ENCODE measurements around the gene ARHGEF3. TPM values are rescaled to one million over a fixed set of nuclear protein-coding genes. Genes with fewer than 3 reads are reported as not detected.

The ARHGEF3 gene
- total and polyA plus RNA-seq, 4 experiments from 2014 or later: 120 to 160 (median 126) TPM

DNA sequence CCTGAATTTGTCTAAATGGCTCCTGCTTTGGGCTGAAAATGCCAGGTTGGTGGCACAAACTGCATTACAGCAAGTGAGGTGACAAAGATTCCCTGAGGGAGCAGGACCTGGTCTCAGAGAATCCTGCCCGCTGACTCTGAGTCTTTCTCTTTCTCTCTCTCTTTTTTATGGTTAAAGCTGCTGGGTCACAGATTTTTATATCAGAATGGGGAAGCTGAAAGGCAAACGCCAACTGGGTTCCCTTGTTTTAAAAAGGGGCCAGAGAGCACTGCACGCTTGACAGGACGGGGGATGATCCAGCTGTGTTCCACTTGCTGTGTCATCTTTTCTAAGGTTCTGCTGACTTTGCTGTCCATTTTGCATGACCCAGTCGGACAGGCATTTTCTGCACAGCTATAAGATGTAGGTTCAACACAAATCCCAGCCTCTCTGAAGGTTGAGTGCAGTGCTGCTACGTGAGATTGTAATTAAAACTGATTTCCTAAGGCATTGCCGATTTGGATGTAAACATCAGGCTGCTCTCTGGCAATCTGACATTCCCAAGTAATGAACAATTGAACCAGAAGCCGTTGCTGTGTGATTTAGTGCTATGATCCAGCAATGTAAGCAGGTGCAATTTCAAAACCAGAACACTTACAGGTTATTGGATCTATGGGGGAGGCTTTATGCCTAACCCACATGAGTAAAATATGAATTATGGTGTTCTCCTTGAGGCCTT lies 25.8 kb downstream of the ARHGEF3 start:
- H3K9me3 ChIP-seq (ENCODE audit: control insufficient read depth in 1 of 2, low read length in 2 of 2): no peaks in the 10 kb centered on the region
- H3K27ac ChIP-seq (ENCODE audit: low read depth, low read length): no peak overlapping the region
- Mint-ChIP-seq H3K27ac (peak overlapping the region in 6 of 7 donors; percentile 2 to 85 (median 45)), H3K27me3 (no peaks in the 10 kb centered on the region), H3K4me3 (peak overlapping the region in 5 of 8 donors; percentile 16 to 46 (median 41)), H3K36me3 (peaks cover 58 to 61% of the 10 kb centered on the region in 2 donors), H3K9me3 (no peaks in the 10 kb centered on the region), H3K4me1 (peaks cover 60 to 97% (median 79%) of the 10 kb centered on the region in 4 donors)
- H3K4me1 ChIP-seq (ENCODE audit: insufficient read depth, low read length): peaks cover 75% of the 10 kb centered on the region
- no peak overlapping the region for H3K4me3 ChIP-seq (ENCODE audit: low read length in 2 of 2)
- no peaks in the 10 kb centered on the region for H3K27me3 ChIP-seq (ENCODE audit: insufficient read depth, low read length)
- CTCF ChIA-PET (ENCODE audit: partially characterized antibody): interaction anchor here (0.9 to 2.2 kb wide), 4 partner anchors 18 to 24 kb away, joined by 3 to 22 read pairs (median 4); partner anchors contain the start of gene ARHGEF3
- H3K36me3 ChIP-seq (ENCODE audit: insufficient read depth, low read length): peaks cover 33% of the 10 kb centered on the region
- intact Hi-C loops (cut with micrococcal nuclease): loop anchor here (1.0 kb wide), 1 partner anchor 7 kb away; no protein-coding TSS in a partner anchor
- POLR2A ChIA-PET (ENCODE audit: partially characterized antibody): interaction anchor here (0.8 to 1.6 kb wide), 3 partner anchors 15 to 23 kb away, joined by 3 to 8 read pairs (median 3); no protein-coding TSS in a partner anchor
- no peak for DNase-seq

DNA sequence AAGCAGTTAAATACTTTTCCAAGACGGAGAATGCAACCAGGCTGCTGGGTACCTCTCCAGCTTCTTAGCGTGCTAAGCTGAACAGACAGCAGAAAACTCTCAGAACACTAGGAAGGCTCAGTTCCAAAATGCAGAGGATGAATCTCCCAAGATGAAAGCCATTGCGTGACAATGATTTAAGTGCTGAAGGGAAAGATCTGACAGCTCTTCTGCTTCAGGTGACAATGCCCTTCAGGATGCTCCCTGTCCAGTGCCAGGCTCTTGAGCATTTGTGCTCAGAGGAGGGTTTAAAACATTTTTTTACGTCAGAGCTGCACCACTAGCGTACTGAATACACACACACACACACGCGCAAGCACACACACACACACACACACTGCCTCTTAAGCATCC lies 26.3 kb downstream of the ARHGEF3 start:
- DNase-seq: no peak
- H3K36me3 ChIP-seq (ENCODE audit: insufficient read depth, low read length): peaks cover 36% of the 10 kb centered on the region
- ChIA-PET POLR2A (ENCODE audit: partially characterized antibody) (interaction anchor here (0.8 to 1.6 kb wide), 3 partner anchors 15 to 24 kb away, joined by 3 to 8 read pairs (median 3); no protein-coding TSS in a partner anchor), CTCF (ENCODE audit: partially characterized antibody) (interaction anchor here (0.9 to 2.2 kb wide), 4 partner anchors 17 to 25 kb away, joined by 3 to 22 read pairs (median 4); partner anchors contain the start of gene ARHGEF3)
- peak overlapping the region in 6 of 7 donors; percentile 2 to 67 (median 59) for H3K27ac Mint-ChIP-seq
- H3K4me1 ChIP-seq (ENCODE audit: insufficient read depth, low read length): peaks cover 70% of the 10 kb centered on the region
- H3K9me3 Mint-ChIP-seq: no peaks in the 10 kb centered on the region
- H3K27me3 ChIP-seq (ENCODE audit: insufficient read depth, low read length): no peaks in the 10 kb centered on the region
- H3K4me3 Mint-ChIP-seq: peak overlapping the region in 4 of 8 donors; percentile 16 to 46 (median 41)
- peaks cover 53 to 65% of the 10 kb centered on the region in 2 donors for H3K36me3 Mint-ChIP-seq
- H3K4me3 ChIP-seq (ENCODE audit: low read length in 2 of 2): no peak overlapping the region
- intact Hi-C loops (cut with micrococcal nuclease): loop anchor here (1.0 kb wide), 1 partner anchor 8 kb away; no protein-coding TSS in a partner anchor
- H3K27me3 Mint-ChIP-seq: no peaks in the 10 kb centered on the region
- H3K27ac ChIP-seq (ENCODE audit: low read depth, low read length): no peak overlapping the region
- H3K4me1 Mint-ChIP-seq: peaks cover 55 to 92% (median 74%) of the 10 kb centered on the region in 4 donors
- no peaks in the 10 kb centered on the region for H3K9me3 ChIP-seq (ENCODE audit: control insufficient read depth in 1 of 2, low read length in 2 of 2)

DNA sequence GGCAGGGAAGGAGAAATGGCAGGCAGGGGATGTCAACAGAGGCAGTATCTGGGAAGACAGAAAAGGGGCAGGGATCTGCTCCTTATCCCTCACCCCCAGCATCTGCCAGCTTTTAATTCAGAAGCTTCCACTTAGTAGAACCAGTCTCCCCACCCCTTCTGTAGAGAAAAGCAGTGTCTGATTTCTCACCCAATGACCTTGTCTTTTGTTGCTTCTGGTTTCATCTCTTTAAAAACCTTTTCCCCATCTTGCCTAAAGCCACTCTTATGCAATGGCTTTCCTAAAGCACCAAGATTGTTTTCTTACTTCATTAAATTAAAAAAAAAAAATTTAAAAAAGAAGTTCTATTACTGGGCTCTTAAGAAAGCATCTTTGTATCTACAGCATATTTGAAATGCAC lies 27.8 kb downstream of the ARHGEF3 start:
- ChIA-PET CTCF (ENCODE audit: partially characterized antibody) (no interaction called here), POLR2A (ENCODE audit: partially characterized antibody) (interaction anchor here (0.7 kb wide), 1 partner anchor 13 kb away, joined by 3 read pairs; no protein-coding TSS in a partner anchor)
- Histone ChIP-seq H3K27ac (ENCODE audit: low read depth, low read length) (no peak overlapping the region), H3K27me3 (ENCODE audit: insufficient read depth, low read length) (no peaks in the 10 kb centered on the region), H3K36me3 (ENCODE audit: insufficient read depth, low read length) (peaks cover 47% of the 10 kb centered on the region), H3K4me1 (ENCODE audit: insufficient read depth, low read length) (peaks cover 66% of the 10 kb centered on the region), H3K4me3 (ENCODE audit: low read length in 2 of 2) (no peak overlapping the region), H3K9me3 (ENCODE audit: control insufficient read depth in 1 of 2, low read length in 2 of 2) (no peaks in the 10 kb centered on the region)
- Mint-ChIP-seq H3K36me3 (peaks cover 47 to 77% of the 10 kb centered on the region in 2 donors), H3K4me3 (peak overlapping the region in 3 of 8 donors; percentile 10 to 41 (median 31)), H3K27ac (peak overlapping the region in 6 of 7 donors; percentile 7 to 80 (median 69)), H3K4me1 (peaks cover 46 to 87% (median 67%) of the 10 kb centered on the region in 4 donors), H3K9me3 (no peaks in the 10 kb centered on the region), H3K27me3 (no peaks in the 10 kb centered on the region)
- DNase-seq: no peak
- intact Hi-C loops (cut with micrococcal nuclease): loop anchor here (2.0 kb wide), 1 partner anchor 17 kb away; no protein-coding TSS in a partner anchor

DNA sequence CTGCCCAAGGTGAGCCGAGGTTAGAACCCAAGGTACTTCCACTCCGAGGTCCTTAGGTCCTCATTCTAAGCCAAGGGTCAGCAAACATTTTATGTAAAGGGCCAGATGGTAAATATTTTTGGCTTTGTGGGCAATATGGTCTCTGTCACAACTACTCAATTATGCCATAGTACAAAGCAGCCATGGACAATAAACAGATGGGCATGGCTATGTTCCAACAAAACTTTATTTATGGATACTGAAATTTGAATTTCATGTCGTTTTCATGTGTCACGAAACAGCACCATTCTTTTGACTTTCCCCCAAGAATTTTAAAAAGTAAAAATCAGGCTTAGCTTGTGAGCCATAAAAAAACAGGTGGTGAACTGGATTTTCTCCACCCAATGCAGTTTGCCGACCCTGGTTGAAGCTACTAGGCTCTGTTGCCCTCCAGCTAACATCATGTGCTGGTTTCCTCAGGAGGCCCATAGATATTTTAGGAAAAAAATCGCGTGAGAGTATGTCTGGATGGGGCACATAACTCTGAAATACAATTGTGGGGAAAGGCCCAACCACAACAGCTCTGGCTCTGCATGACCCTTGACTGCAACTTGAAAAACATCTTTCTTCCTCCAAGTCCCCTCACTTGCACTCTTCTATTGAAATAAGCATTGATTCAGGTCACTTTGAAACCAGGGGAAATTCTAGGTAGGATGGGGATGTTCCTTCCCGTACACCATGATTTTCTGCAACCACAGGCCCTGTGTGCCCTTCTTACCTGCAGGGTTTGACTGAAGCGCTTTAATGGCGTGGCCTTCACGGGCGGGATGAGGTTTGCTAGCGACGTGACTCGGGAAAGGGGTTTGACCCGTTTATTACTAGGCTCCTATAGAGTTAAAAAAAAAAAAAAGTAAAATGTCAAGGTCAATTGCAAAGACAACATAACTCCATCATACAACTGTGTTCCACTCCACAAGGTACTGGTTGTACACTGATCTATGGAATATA lies 28.5 kb downstream of the ARHGEF3 start:
- H3K9me3 ChIP-seq (ENCODE audit: control insufficient read depth in 1 of 2, low read length in 2 of 2): no peaks in the 10 kb centered on the region
- H3K4me3 ChIP-seq (ENCODE audit: low read length in 2 of 2): no peak overlapping the region
- no peak overlapping the region for H3K27ac ChIP-seq (ENCODE audit: low read depth, low read length)
- POLR2A ChIA-PET (ENCODE audit: partially characterized antibody): interaction anchor here (0.7 to 5.8 kb wide), 2 partner anchors 9 to 13 kb away, joined by 3 to 25 read pairs; no protein-coding TSS in a partner anchor
- H3K36me3 ChIP-seq (ENCODE audit: insufficient read depth, low read length): peaks cover 45% of the 10 kb centered on the region
- peaks cover 48 to 87% (median 69%) of the 10 kb centered on the region in 4 donors for H3K4me1 Mint-ChIP-seq
- peaks cover 65% of the 10 kb centered on the region for H3K4me1 ChIP-seq (ENCODE audit: insufficient read depth, low read length)
- CTCF ChIA-PET (ENCODE audit: partially characterized antibody): interaction anchor here (7.0 kb wide), 1 partner anchor 26 kb away, joined by 28 read pairs; no protein-coding TSS in a partner anchor
- H3K27me3 ChIP-seq (ENCODE audit: insufficient read depth, low read length): no peaks in the 10 kb centered on the region
- intact Hi-C loops (cut with micrococcal nuclease): loop anchor here (2.0 kb wide), 1 partner anchor 18 kb away; no protein-coding TSS in a partner anchor
- no peaks in the 10 kb centered on the region for H3K27me3 Mint-ChIP-seq
- peaks cover 54 to 83% of the 10 kb centered on the region in 2 donors for H3K36me3 Mint-ChIP-seq
- H3K9me3 Mint-ChIP-seq: no peaks in the 10 kb centered on the region
- DNase-seq: no peak
- H3K4me3 Mint-ChIP-seq: peak overlapping the region in 2 of 8 donors; percentile 10 to 41
- peak overlapping the region; percentile 10 to 80 (median 67) for H3K27ac Mint-ChIP-seq

DNA sequence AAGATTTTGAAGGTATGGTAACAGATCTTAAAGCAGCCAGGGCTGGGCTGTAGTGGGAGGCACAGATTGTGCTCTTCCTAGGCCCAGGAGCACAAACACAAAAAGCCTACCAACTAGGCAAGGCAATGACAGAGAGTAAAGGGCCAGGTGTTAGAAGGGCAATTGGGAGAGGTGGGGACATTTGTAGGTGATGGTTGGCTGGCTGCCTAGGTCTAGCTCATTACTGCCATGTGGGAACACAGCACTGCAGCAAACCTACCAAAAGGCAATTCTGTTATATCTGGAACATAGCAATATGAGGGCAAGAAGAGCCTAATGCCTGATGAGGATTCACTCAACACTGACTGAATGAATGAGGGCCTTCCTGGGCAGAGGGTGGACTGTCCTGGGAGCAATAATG lies 30.4 kb downstream of the ARHGEF3 start:
- Histone ChIP-seq H3K27ac (ENCODE audit: low read depth, low read length) (no peak overlapping the region), H3K4me3 (ENCODE audit: low read length in 2 of 2) (no peak overlapping the region), H3K36me3 (ENCODE audit: insufficient read depth, low read length) (peaks cover 44% of the 10 kb centered on the region), H3K27me3 (ENCODE audit: insufficient read depth, low read length) (no peaks in the 10 kb centered on the region), H3K9me3 (ENCODE audit: control insufficient read depth in 1 of 2, low read length in 2 of 2) (no peaks in the 10 kb centered on the region), H3K4me1 (ENCODE audit: insufficient read depth, low read length) (peaks cover 54% of the 10 kb centered on the region)
- no peaks in the 10 kb centered on the region for H3K9me3 Mint-ChIP-seq
- ChIA-PET CTCF (ENCODE audit: partially characterized antibody) (interaction anchor here (1.6 to 7.0 kb wide), 2 partner anchors 11 to 28 kb away, joined by 6 to 28 read pairs; no protein-coding TSS in a partner anchor), POLR2A (ENCODE audit: partially characterized antibody) (interaction anchor here (5.8 kb wide), 1 partner anchor 11 kb away, joined by 25 read pairs; no protein-coding TSS in a partner anchor)
- H3K4me1 Mint-ChIP-seq: peaks cover 36 to 75% (median 57%) of the 10 kb centered on the region in 4 donors
- no peaks in the 10 kb centered on the region for H3K27me3 Mint-ChIP-seq
- peaks cover 51 to 75% of the 10 kb centered on the region in 2 donors for H3K36me3 Mint-ChIP-seq
- intact Hi-C loops (cut with micrococcal nuclease): no loop called here
- peak overlapping the region; percentile 29 to 83 (median 77) for H3K27ac Mint-ChIP-seq
- peak overlapping the region in 3 of 8 donors; percentile 26 to 43 (median 42) for H3K4me3 Mint-ChIP-seq
- no peak for DNase-seq

DNA sequence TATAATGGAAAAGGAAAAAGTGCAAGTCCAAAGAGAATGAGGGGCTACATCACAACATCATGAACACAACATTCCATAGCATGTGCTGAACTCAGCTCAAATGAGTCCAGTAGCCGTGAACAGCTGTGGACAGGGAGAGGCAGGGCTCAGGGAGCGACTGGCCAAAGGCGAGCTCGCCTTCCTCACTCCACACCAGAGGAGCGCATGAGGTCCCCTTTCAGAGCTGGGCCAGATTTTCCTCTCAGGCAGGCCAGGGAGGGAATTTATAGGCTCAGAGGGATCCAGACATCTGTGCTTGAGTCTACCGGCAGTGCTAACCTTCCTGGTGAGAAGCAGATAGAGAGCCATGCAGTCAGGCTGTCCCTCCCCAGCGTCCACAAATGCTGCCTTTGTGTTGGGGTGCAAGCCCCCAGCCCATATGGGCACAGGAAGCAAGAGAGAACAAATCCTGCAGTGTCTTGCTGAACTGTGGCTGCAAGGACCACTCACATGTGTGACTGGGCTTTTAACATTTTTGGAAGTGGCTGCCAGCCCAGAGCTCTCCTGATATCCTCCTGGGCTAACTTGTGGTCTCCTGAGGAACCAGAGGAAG lies 32.5 kb downstream of the ARHGEF3 start:
- no peak for DNase-seq
- intact Hi-C loops (cut with micrococcal nuclease): loop anchor here (2.0 kb wide), 1 partner anchor 14 kb away; no protein-coding TSS in a partner anchor
- H3K4me1 Mint-ChIP-seq: peaks cover 39 to 77% (median 58%) of the 10 kb centered on the region in 4 donors
- no peak overlapping the region for H3K4me3 Mint-ChIP-seq
- Histone ChIP-seq H3K4me3 (ENCODE audit: low read length in 2 of 2) (no peak overlapping the region), H3K4me1 (ENCODE audit: insufficient read depth, low read length) (peaks cover 53% of the 10 kb centered on the region), H3K9me3 (ENCODE audit: control insufficient read depth in 1 of 2, low read length in 2 of 2) (no peaks in the 10 kb centered on the region), H3K27ac (ENCODE audit: low read depth, low read length) (no peak overlapping the region), H3K27me3 (ENCODE audit: insufficient read depth, low read length) (no peaks in the 10 kb centered on the region), H3K36me3 (ENCODE audit: insufficient read depth, low read length) (peaks cover 43% of the 10 kb centered on the region)
- ChIA-PET POLR2A (ENCODE audit: partially characterized antibody) (interaction anchor here (0.9 to 5.8 kb wide), 3 partner anchors 10 to 21 kb away, joined by 3 to 25 read pairs (median 9); no protein-coding TSS in a partner anchor), CTCF (ENCODE audit: partially characterized antibody) (interaction anchor here (1.0 to 7.0 kb wide), 5 partner anchors 9 to 220 kb away, joined by 3 to 28 read pairs (median 5); no protein-coding TSS in a partner anchor)
- H3K27ac Mint-ChIP-seq: peak overlapping the region in 6 of 7 donors; percentile 9 to 79 (median 38)
- H3K9me3 Mint-ChIP-seq: no peaks in the 10 kb centered on the region
- no peaks in the 10 kb centered on the region for H3K27me3 Mint-ChIP-seq
- peaks cover 68 to 73% of the 10 kb centered on the region in 2 donors for H3K36me3 Mint-ChIP-seq
